GM12892 (cell line): ENCODE measurements around the gene NACC2.

Source experiments
- DNase-seq: peaks from one replicate; pipeline ENCODE4 v3.0.0; 2011; ENCODE audit not compliant: insufficient read length
- FAIRE-seq: peaks from 2 replicates; lab custom pipeline; 2011; peaks lifted over from hg19 to GRCh38; lab: Jason Lieb, UNC
- POLR2A ChIP-seq: IDR thresholded peaks from 2 replicates; pipeline ENCODE4 v1.6.1; 2011; ENCODE audit warnings: low read depth, low read length, control low read depth
- POLR2AphosphoS5 ChIP-seq: IDR thresholded peaks from 2 replicates; pipeline ENCODE4 v1.6.1; 2011; ENCODE audit warnings: low read depth, low read length, control low read depth
- TAF1 ChIP-seq: IDR thresholded peaks from 2 replicates; pipeline ENCODE4 v1.6.1; 2011; ENCODE audit warnings: low read depth, mild to moderate bottlenecking, control low read depth, low read length, borderline replicate concordance

Gene NACC2

DNA sequence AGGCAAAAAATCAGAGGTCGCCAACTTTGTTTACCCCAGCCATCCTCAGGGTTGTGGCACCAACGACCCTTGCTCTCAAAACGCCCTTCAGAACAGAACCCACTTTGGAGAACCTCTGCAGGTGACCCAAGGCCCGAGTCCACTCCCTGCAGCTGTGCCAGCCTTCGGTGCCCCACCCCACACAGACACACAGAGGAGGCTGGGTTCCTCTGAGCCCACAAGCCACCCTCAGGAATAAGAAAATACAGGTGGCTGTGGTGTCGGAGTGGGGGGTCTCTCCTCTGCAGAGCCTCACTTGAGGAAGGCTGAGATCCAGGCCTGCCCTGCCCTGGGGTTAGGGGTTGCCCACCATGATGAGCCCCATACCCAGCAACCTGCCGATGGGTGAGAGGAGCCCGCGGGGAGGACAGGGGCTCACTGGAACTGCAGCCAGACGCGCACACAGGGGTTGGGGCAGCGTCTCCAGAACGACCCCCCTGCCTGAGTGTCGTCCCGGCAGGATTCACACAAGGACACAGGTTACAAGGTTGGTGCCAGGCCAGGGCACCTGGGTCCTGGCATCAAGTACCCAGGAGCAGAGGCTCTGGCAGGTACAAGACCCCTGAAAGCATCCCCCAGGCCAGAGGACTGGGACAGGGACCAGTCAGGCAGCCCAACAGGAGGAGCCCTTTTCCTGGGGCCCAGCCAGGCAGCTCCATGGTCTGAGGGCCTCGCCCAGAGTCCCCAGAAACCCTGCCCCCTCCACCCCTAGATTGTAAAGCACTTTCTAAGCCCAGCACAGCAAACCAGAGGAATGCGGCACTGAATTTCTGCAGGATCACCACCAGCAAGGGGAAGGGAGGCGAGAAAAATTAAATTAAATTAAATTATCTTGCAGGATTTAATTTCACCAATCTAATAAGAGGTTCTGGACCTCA, 40.0 kb downstream of the NACC2 start:
- TF ChIP-seq POLR2AphosphoS5 (no peak), POLR2A (no peak), TAF1 (no peak)
- DNase-seq, result peak; percentile 5
- no peak for FAIRE-seq

GRCh38 chr9:136054146-136054545, 40.9 kb downstream of the NACC2 start:
- TF ChIP-seq TAF1 (no peak), POLR2AphosphoS5 (no peak), POLR2A (no peak)

DNA sequence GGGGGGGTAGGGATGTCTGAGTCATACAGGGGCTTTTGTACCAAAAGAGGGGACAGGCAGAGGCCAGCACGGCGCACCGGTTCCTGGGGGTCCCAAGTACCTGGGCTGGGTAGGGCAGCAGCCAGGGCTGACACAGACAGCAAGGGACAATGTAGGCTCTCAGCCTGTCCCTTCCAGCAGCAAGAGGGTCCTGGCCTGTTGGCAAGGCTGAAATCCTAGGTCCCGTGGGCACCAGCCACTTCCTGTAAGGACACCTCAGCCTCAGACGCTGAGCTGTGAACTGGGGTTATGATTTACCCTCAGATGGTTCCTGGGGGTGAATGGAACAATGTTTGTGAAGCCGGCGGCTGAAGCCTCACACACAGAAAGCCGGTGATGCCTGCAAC, 41.3 kb downstream of the NACC2 start:
- DNase-seq, result peak; percentile 11
- FAIRE-seq, result no peak
- TF ChIP-seq POLR2A (no peak), POLR2AphosphoS5 (no peak), TAF1 (no peak)

More at GRCh38 chr9:136054146-136054545, 40.9 kb downstream of the NACC2 start:
- DNase-seq (no peak), FAIRE-seq (no peak)

DNA sequence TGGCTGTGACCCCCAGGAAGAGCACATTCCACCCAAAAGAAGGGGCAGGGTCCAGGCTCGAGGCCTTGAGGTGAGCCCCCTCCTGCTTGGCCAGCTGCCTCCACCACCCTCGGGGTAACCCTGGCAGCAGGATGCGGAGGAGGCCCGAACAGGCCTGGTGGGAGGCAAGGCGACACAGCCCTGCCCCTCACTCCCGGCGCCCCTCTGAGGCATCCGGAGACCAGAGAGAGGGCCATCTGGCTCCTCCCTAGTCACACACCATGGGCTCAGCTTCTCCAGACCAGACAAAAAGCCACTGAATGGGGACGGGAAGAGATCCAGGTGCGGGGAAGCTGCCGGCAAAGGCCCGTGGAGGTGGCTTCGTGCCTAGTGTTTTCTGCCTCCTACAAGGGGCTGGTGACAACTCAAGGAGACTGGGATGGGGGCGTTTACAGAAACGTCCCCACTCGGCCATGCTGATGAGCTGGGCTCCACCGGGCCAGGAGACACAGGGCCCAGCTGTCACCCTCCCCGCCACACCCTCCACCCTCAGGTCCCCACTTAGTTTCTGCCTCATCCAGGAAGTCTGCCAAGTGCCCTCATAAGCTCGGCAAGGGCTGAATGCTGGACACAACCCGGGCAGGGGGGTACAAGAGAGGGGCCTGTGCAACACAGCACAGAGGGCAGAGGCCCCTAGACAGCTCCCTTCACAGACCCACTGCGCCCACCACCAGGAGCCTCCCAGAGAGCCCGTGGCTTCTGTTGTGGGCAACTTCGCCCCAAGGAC, 41.9 kb downstream of the NACC2 start:
- DNase-seq, result peak; percentile 6
- FAIRE-seq, result no peak
- TF ChIP-seq TAF1, result no peak
- no peak for TF ChIP-seq POLR2AphosphoS5
- no peak for TF ChIP-seq POLR2A

GRCh38 chr9:136052472-136052880, 42.6 kb downstream of the NACC2 start:
- no peak for FAIRE-seq
- TF ChIP-seq POLR2A (no peak), POLR2AphosphoS5 (no peak), TAF1 (no peak)
- no peak for DNase-seq

GRCh38 chr9:136051837-136052471, 43.1 kb downstream of the NACC2 start:
- no peak for FAIRE-seq
- TF ChIP-seq POLR2A (no peak), POLR2AphosphoS5 (no peak), TAF1 (no peak)

GRCh38 chr9:136051453-136051836, 43.6 kb downstream of the NACC2 start:
- TF ChIP-seq TAF1 (no peak), POLR2A (no peak), POLR2AphosphoS5 (no peak)
- DNase-seq (no peak), FAIRE-seq (no peak)

More at GRCh38 chr9:136051837-136052471, 43.1 kb downstream of the NACC2 start:
- DNase-seq, result no peak

GRCh38 chr9:136050701-136051452, 44.2 kb downstream of the NACC2 start:
- DNase-seq, result no peak
- no peak for FAIRE-seq
- no peak for TF ChIP-seq POLR2AphosphoS5
- TF ChIP-seq POLR2A, result no peak
- TF ChIP-seq TAF1, result no peak

- DNase-seq (no peak), FAIRE-seq (no peak)
- TF ChIP-seq POLR2AphosphoS5 (no peak), TAF1 (no peak), POLR2A (no peak)
These were observed 44.8 kb downstream of the NACC2 start for GRCh38 chr9:136050266-136050700.

- peak; percentile 11 for DNase-seq
- no peak for TF ChIP-seq POLR2A
- TF ChIP-seq TAF1, result no peak
- no peak for TF ChIP-seq POLR2AphosphoS5
- FAIRE-seq, result no peak
These were observed 45.4 kb downstream of the NACC2 start for GRCh38 chr9:136049491-136050265.
